ENCODE data around the gene TTLL13.

- TF ChIP-seq POLR2A (IDR thresholded peaks at IDR 0.05) (no peak), CTCF (IDR thresholded peaks at IDR 0.05) (peak; percentile 42 to 79 (median 69))
Measured at GRCh38 chr15:90300988-90301706, 51.8 kb downstream of the TTLL13 start.

Data from adrenal gland (tissue), 5 donors.